Measurements from ENCODE around the gene ADGRL4.

GRCh38 chr1:78856096-78856495 lies 150.4 kb downstream of the ADGRL4 start:
- TF ChIP-seq CTCF (IDR thresholded peaks at IDR 0.05; ENCODE audit: insufficient read depth, low read length, poor library complexity, severe bottlenecking) (no peak), EZH2phosphoT487 (conservative IDR thresholded peaks at IDR 0.05; ENCODE audit: low read length) (no peak)
